IMR-90 (cell line): ENCODE data around the gene CHSY3. TPM values are rescaled to one million over a fixed set of nuclear protein-coding genes. Genes with fewer than 3 reads are reported as not detected.

ENCODE experiments used
- ATAC-seq: fragments of 200-7000 bp; cut with Tn5 transposase; 2 replicates; pipeline ENCODE4 v1.9.1; 2020; ENCODE audit warnings: low read depth, mild to moderate bottlenecking, moderate library complexity
- BruUV-seq: library from RNA; stranded (reverse); fragments of 400-500 nt; replicated peaks from 2 replicates; lab custom pipeline; 2021; lab: Mats Ljungman, UMichigan
- CTCF ChIA-PET: fragments of 300-600 bp; formaldehyde crosslinking; extraction: SDS; loops from one replicate; lab custom pipeline; 2021; ENCODE audit warnings: antibody characterized with exemption; lab: Yijun Ruan, JAX
- POLR2A ChIA-PET: fragments of 300-600 bp; sonication (Branson Sonifier 250); formaldehyde crosslinking; loops from one replicate; lab custom pipeline; 2022; ENCODE audit warnings: antibody characterized with exemption; ENCODE audit not compliant: unreplicated experiment; lab: Charles Lee
- DNase-seq: peaks from one replicate; pipeline ENCODE4 v3.0.0; 2013
- H2AFZ ChIP-seq: replicated peaks from 2 replicates; pipeline ENCODE3; 2013; ENCODE audit warnings: low read length, mild to moderate bottlenecking; ENCODE audit not compliant: poor library complexity
- H2AK5ac ChIP-seq: 2 replicates; pipeline ENCODE4 v1.6.1; 2013; ENCODE audit warnings: low read depth, low read length, inconsistent platforms
- H2AK9ac ChIP-seq: replicated peaks from 2 replicates; pipeline ENCODE3; 2013; ENCODE audit warnings: mild to moderate bottlenecking, low read depth, low read length, moderate library complexity; ENCODE audit not compliant: poor library complexity
- H2BK120ac ChIP-seq: 2 replicates; pipeline ENCODE4 v1.6.1; 2013; ENCODE audit warnings: low read depth, low read length, inconsistent platforms
- H2BK15ac ChIP-seq: 3 replicates; pipeline ENCODE4 v1.6.1; 2013; ENCODE audit warnings: low read depth, low read length, inconsistent platforms
- H2BK20ac ChIP-seq: 2 replicates; pipeline ENCODE4 v1.6.1; 2013; ENCODE audit warnings: low read depth, mild to moderate bottlenecking, inconsistent platforms, low read length, moderate library complexity
- H2BK5ac ChIP-seq: 2 replicates; pipeline ENCODE4 v1.6.1; 2013; ENCODE audit warnings: mild to moderate bottlenecking, low read depth, low read length, inconsistent platforms; ENCODE audit not compliant: poor library complexity, severe bottlenecking
- H3K14ac ChIP-seq: replicated peaks from 2 replicates; pipeline ENCODE4 v1.6.1; 2013; ENCODE audit warnings: low read depth, low read length, inconsistent platforms
- H3K18ac ChIP-seq: 2 replicates; pipeline ENCODE4 v1.6.1; 2013; ENCODE audit warnings: low read depth, low read length, control low read depth
- H3K23ac ChIP-seq: 2 replicates; pipeline ENCODE4 v1.6.1; 2013; ENCODE audit warnings: low read depth, low read length, inconsistent platforms
- H3K27ac ChIP-seq: 2 replicates; pipeline ENCODE4 v1.5.1; 2013; ENCODE audit warnings: mild to moderate bottlenecking, control low read depth, low read length; ENCODE audit not compliant: insufficient read depth
- H3K27me3 ChIP-seq: 2 replicates; pipeline ENCODE4 v1.6.1; 2013; ENCODE audit warnings: low read length; ENCODE audit not compliant: control insufficient read depth, insufficient read depth
- H3K36me3 ChIP-seq: 2 replicates; pipeline ENCODE4 v1.6.1; 2013; ENCODE audit warnings: low read length, mixed read lengths; ENCODE audit not compliant: control insufficient read depth, insufficient read depth
- H3K4ac ChIP-seq: 2 replicates; pipeline ENCODE4 v1.6.1; 2013; ENCODE audit warnings: low read depth, low read length, inconsistent platforms
- H3K4me1 ChIP-seq: 2 replicates; pipeline ENCODE4 v1.6.1; 2013; ENCODE audit warnings: low read length, mixed read lengths; ENCODE audit not compliant: control insufficient read depth, insufficient read depth
- H3K4me2 ChIP-seq: 2 replicates; pipeline ENCODE4 v1.6.1; 2013; ENCODE audit warnings: low read depth, mild to moderate bottlenecking, control low read depth, low read length, moderate library complexity
- H3K4me3 ChIP-seq: 2 replicates; pipeline ENCODE4 v1.5.1; 2013; ENCODE audit warnings: low read depth, mild to moderate bottlenecking, control low read depth, low read length, moderate library complexity; ENCODE audit not compliant: insufficient read depth
- H3K56ac ChIP-seq: 2 replicates; pipeline ENCODE4 v1.6.1; 2013; ENCODE audit warnings: low read length, inconsistent platforms; ENCODE audit not compliant: insufficient read depth; ENCODE audit errors: extremely low read depth
- H3K79me1 ChIP-seq, 2 experiments: 2 replicates each; pipeline ENCODE4 v1.6.1; 2013; ENCODE audit warnings: low read length in 2 of 2, inconsistent platforms in 1 of 2, low read depth in 1 of 2
- H3K9ac ChIP-seq: 2 replicates; pipeline ENCODE4 v1.6.1; 2013; ENCODE audit warnings: low read depth, low read length, control low read depth
- H3K9me1 ChIP-seq: 2 replicates; pipeline ENCODE4 v1.6.1; 2013; ENCODE audit warnings: low read length, inconsistent platforms; ENCODE audit not compliant: insufficient read depth
- H3K9me3 ChIP-seq: 2 replicates; pipeline ENCODE4 v1.6.1; 2013; ENCODE audit warnings: low read length; ENCODE audit not compliant: control insufficient read depth, insufficient read depth
- H4K20me1 ChIP-seq: 2 replicates; pipeline ENCODE4 v1.6.1; 2013; ENCODE audit warnings: low read length, inconsistent platforms; ENCODE audit not compliant: insufficient read depth
- H4K5ac ChIP-seq: 2 replicates; pipeline ENCODE4 v1.6.1; 2013; ENCODE audit warnings: mild to moderate bottlenecking, low read depth, low read length, control low read depth
- H4K8ac ChIP-seq, 2 experiments: 2 replicates each; pipeline ENCODE4 v1.6.1; 2013; ENCODE audit warnings: low read depth in 2 of 2, low read length in 2 of 2, control low read depth in 1 of 2, inconsistent platforms in 1 of 2
- H4K91ac ChIP-seq: 2 replicates; pipeline ENCODE4 v1.6.1; 2013; ENCODE audit warnings: low read depth, low read length, inconsistent platforms; ENCODE audit not compliant: insufficient read depth
- BHLHE40 ChIP-seq: fragments of 150-350 bp; IDR thresholded peaks from 2 replicates; pipeline ENCODE4 v1.6.1; 2016; ENCODE audit warnings: mild to moderate bottlenecking, low read depth, low read length
- CEBPB ChIP-seq: IDR thresholded peaks from 2 replicates; pipeline ENCODE4 v1.6.1; 2012; ENCODE audit warnings: low read depth, low read length, improper control_type of control experiment
- FOS ChIP-seq: fragments of 150-350 bp; IDR thresholded peaks from 2 replicates; pipeline ENCODE4 v1.6.1; 2016; ENCODE audit warnings: low read depth, low read length
- MAFK ChIP-seq: IDR thresholded peaks from 2 replicates; pipeline ENCODE4 v1.6.1; 2012; ENCODE audit warnings: low read depth, low read length, improper control_type of control experiment
- MAZ ChIP-seq: IDR thresholded peaks from 2 replicates; pipeline ENCODE4 v1.6.1; 2012; ENCODE audit warnings: low read depth, mild to moderate bottlenecking, low read length, improper control_type of control experiment, moderate library complexity, borderline replicate concordance
- NFE2L2 ChIP-seq: fragments of 150-350 bp; IDR thresholded peaks from 2 replicates; pipeline ENCODE4 v1.6.1; 2016; ENCODE audit warnings: low read depth, mild to moderate bottlenecking, low read length
- RAD21 ChIP-seq: IDR thresholded peaks from 2 replicates; pipeline ENCODE4 v1.6.1; 2012; ENCODE audit warnings: low read length, improper control_type of control experiment
- SMC3 ChIP-seq: fragments of 150-350 bp; IDR thresholded peaks from 2 replicates; pipeline ENCODE4 v1.6.1; 2016; ENCODE audit warnings: low read depth, mild to moderate bottlenecking, antibody characterized with exemption, low read length, moderate library complexity
- dilution Hi-C: fragments of 300-500 bp; cut with HindIII; formaldehyde crosslinking; loops from one replicate; pipeline ENCODE4 v1.14.3; 2018; ENCODE audit warnings: low sequenced_read_pairs; ENCODE audit not compliant: unreplicated experiment
- in situ Hi-C: fragments of 300-500 bp; cut with MboI; formaldehyde crosslinking; loops from 3 replicates; pipeline ENCODE4 v1.14.3; 2019; ENCODE audit warnings: low sequenced_read_pairs, inconsistent platforms, mixed read lengths
- intact Hi-C: fragments of 100-400 bp; cut with micrococcal nuclease; formaldehyde crosslinking; loops from 2 replicates; pipeline ENCODE4 v1.10.0; 2022
- polyA plus RNA-seq, 3 experiments: library from polyadenylated mRNA; depleted of rRNA; stranded (reverse); fragments of >200 nt; gene quantifications; 2 replicates each; pipeline ENCODE4 v1.2.3, GENCODE V29; 2012; ENCODE audit warnings: low replicate concordance in 1 of 3
- total RNA-seq: library from RNA; depleted of rRNA; stranded (reverse); fragments of >200 nt; gene quantifications from 2 replicates; pipeline ENCODE4 v1.2.3, GENCODE V29; 2012

CHSY3 gene
- total and polyA plus RNA-seq, 2 of the 4 experiments (the other 2 are of a cell fraction), result 0.62 to 1.3 TPM

- dilution Hi-C loops, result no loop called here
- no TSS peak for BruUV-seq
Measured at GRCh38 chr5:129988453-129988852, 84.2 kb downstream of the CHSY3 start.

More at GRCh38 chr5:129988453-129988852, 84.2 kb downstream of the CHSY3 start:
- no peak overlapping the region for H2BK5ac ChIP-seq
- H4K20me1 ChIP-seq, result no peaks in the 10 kb centered on the region
- POLR2A ChIA-PET, result no interaction called here
- no peak overlapping the region for H3K56ac ChIP-seq
- CTCF ChIA-PET, result no interaction called here
- H4K91ac ChIP-seq, result no peak overlapping the region
- in situ Hi-C loops, result no loop called here
- H2AFZ ChIP-seq, result no peak overlapping the region
- peaks cover 2% of the 10 kb centered on the region; the same call in 1 of the 2 replicates for H3K9me3 ChIP-seq
- intact Hi-C loops, result no loop called here
- no peak overlapping the region for H3K18ac ChIP-seq
- no peaks in the 10 kb centered on the region for H3K9me1 ChIP-seq
- no peak overlapping the region for H2BK20ac ChIP-seq
- H4K5ac ChIP-seq, result no peak overlapping the region
- no peak for TF ChIP-seq SMC3
- TF ChIP-seq BHLHE40, result no peak
- TF ChIP-seq MAZ, result no peak
- TF ChIP-seq NFE2L2, result no peak
- TF ChIP-seq FOS, result no peak
- TF ChIP-seq MAFK, result no peak
- TF ChIP-seq CEBPB, result peak; percentile 65; the same call in 1 of the 2 replicates
- no peak for TF ChIP-seq RAD21
- no peak overlapping the region for H2AK5ac ChIP-seq
- H2BK15ac ChIP-seq, result no peak overlapping the region
- no peak overlapping the region for H4K8ac ChIP-seq
- no peak overlapping the region for H3K4ac ChIP-seq
- H3K23ac ChIP-seq, result no peak overlapping the region
- no peaks in the 10 kb centered on the region for H3K79me1 ChIP-seq
- H3K4me2 ChIP-seq, result no peak overlapping the region
- H3K9ac ChIP-seq, result no peak overlapping the region
- no peak overlapping the region for H3K4me3 ChIP-seq
- no peak overlapping the region for H3K27ac ChIP-seq
- DNase-seq, result no peak
- no peak overlapping the region for H3K14ac ChIP-seq
- no peaks in the 10 kb centered on the region for H3K27me3 ChIP-seq
- H2BK120ac ChIP-seq, result no peak overlapping the region
- no peaks in the 10 kb centered on the region for H3K4me1 ChIP-seq
- H3K36me3 ChIP-seq, result no peaks in the 10 kb centered on the region
- ATAC-seq, result no peak
- no peak overlapping the region for H2AK9ac ChIP-seq
